GM23338 (cell line): ENCODE measurements around the gene NUP54. TPM values are rescaled to one million over a fixed set of nuclear protein-coding genes. Genes with fewer than 3 reads are reported as not detected.

Source experiments
- ATAC-seq: fragments of 200-7000 bp; cut with Tn5 transposase; 3 replicates; pipeline ENCODE4 v1.9.1; 2020
- DNase-seq: peaks from one replicate; pipeline ENCODE4 v3.0.0-alpha.2; 2015; ENCODE audit warnings: low spot score
- H2AFZ ChIP-seq: fragments of 200-600 bp; sonication (generic); 2 replicates; pipeline ENCODE4 v1.8.0; 2016; ENCODE audit warnings: antibody characterized with exemption, mild to moderate bottlenecking, moderate library complexity
- H3F3A ChIP-seq: fragments of 200-600 bp; sonication (generic); replicated peaks from 2 replicates; pipeline ENCODE4 v1.8.0; 2017; ENCODE audit warnings: antibody characterized with exemption, mixed run types, low read depth
- H3K27ac ChIP-seq: fragments of 200-600 bp; sonication (generic); 2 replicates; pipeline ENCODE4 v1.6.1; 2016; ENCODE audit warnings: low read depth
- H3K27me3 ChIP-seq: fragments of 200-600 bp; sonication (generic); 2 replicates; pipeline ENCODE4 v1.8.0; 2016; ENCODE audit warnings: mild to moderate bottlenecking, mixed run types, moderate library complexity; ENCODE audit not compliant: insufficient read depth
- H3K36me3 ChIP-seq: fragments of 200-600 bp; sonication (generic); 2 replicates; pipeline ENCODE4 v1.8.0; 2016; ENCODE audit warnings: mild to moderate bottlenecking; ENCODE audit not compliant: insufficient read depth
- H3K4me1 ChIP-seq: fragments of 200-600 bp; sonication (generic); 2 replicates; pipeline ENCODE4 v1.8.0; 2016; ENCODE audit warnings: mild to moderate bottlenecking, moderate library complexity; ENCODE audit not compliant: insufficient read depth
- H3K4me2 ChIP-seq: fragments of 200-600 bp; sonication (generic); 2 replicates; pipeline ENCODE4 v1.7.1; 2017; ENCODE audit warnings: mixed run types
- H3K4me3 ChIP-seq: fragments of 200-600 bp; sonication (generic); 2 replicates; pipeline ENCODE4 v1.6.1; 2016; ENCODE audit warnings: mixed run types
- H3K79me2 ChIP-seq: fragments of 200-600 bp; sonication (generic); replicated peaks from 2 replicates; pipeline ENCODE4 v1.8.0; 2017; ENCODE audit warnings: mild to moderate bottlenecking; ENCODE audit not compliant: insufficient read depth
- H3K9me2 ChIP-seq: fragments of 200-600 bp; sonication (generic); 2 replicates; pipeline ENCODE4 v1.8.0; 2017; ENCODE audit not compliant: insufficient read depth
- H4K20me1 ChIP-seq: fragments of 200-600 bp; sonication (generic); replicated peaks from 2 replicates; pipeline ENCODE4 v1.8.0; 2017; ENCODE audit warnings: mild to moderate bottlenecking; ENCODE audit not compliant: insufficient read depth
- H3K27ac Mint-ChIP-seq: 2 replicates; pipeline ENCODE4 v1.8.0; 2020; ENCODE audit warnings: inconsistent platforms, mild to moderate bottlenecking, moderate library complexity, mixed read lengths
- H3K27me3 Mint-ChIP-seq: 3 replicates; pipeline ENCODE4 v1.8.0; 2022; ENCODE audit warnings: low read depth, mild to moderate bottlenecking, moderate library complexity, mixed read lengths, inconsistent platforms; ENCODE audit not compliant: insufficient read depth, poor library complexity
- H3K36me3 Mint-ChIP-seq: 3 replicates; pipeline ENCODE4 v1.8.0; 2021; ENCODE audit warnings: low read depth, mild to moderate bottlenecking, inconsistent platforms, moderate library complexity, mixed read lengths
- H3K4me1 Mint-ChIP-seq: 3 replicates; pipeline ENCODE4 v1.8.0; 2020; ENCODE audit warnings: mild to moderate bottlenecking, inconsistent platforms, mixed read lengths
- H3K4me3 Mint-ChIP-seq: 3 replicates; pipeline ENCODE4 v1.8.0; 2021; ENCODE audit warnings: moderate library complexity, mild to moderate bottlenecking, inconsistent platforms, mixed read lengths
- H3K9me3 Mint-ChIP-seq: 3 replicates; pipeline ENCODE4 v1.8.0; 2020; ENCODE audit warnings: moderate library complexity, mild to moderate bottlenecking, inconsistent platforms, mixed read lengths
- CREB1 ChIP-seq: fragments of 250-450 bp; sonication (Bioruptor Pico); IDR thresholded peaks from 2 replicates; pipeline ENCODE4 v1.5.0; 2020; ENCODE audit warnings: low read depth, mild to moderate bottlenecking, moderate library complexity
- EZH2 ChIP-seq: fragments of 200-600 bp; sonication (generic); IDR thresholded peaks from one replicate; pipeline ENCODE4 v1.8.0; 2017; ENCODE audit warnings: antibody characterized with exemption, mild to moderate bottlenecking, low read depth; ENCODE audit not compliant: unreplicated experiment
- JUNB ChIP-seq: IDR thresholded peaks from one replicate; pipeline ENCODE4 v1.6.1; 2016; ENCODE audit warnings: antibody characterized with exemption; ENCODE audit not compliant: unreplicated experiment
- POLR2AphosphoS5 ChIP-seq: IDR thresholded peaks from 2 replicates; pipeline ENCODE4 v1.6.1; 2016; ENCODE audit warnings: antibody characterized with exemption, low read depth
- STAT1 ChIP-seq: IDR thresholded peaks from one replicate; pipeline ENCODE4 v1.6.1; 2016; ENCODE audit warnings: antibody characterized with exemption; ENCODE audit not compliant: unreplicated experiment
- ZNF331 ChIP-seq: fragments of 250-450 bp; sonication (Bioruptor Pico); IDR thresholded peaks from 2 replicates; pipeline ENCODE4 v1.5.0; 2020; ENCODE audit warnings: low read depth, mild to moderate bottlenecking, moderate library complexity
- polyA plus RNA-seq: library from polyadenylated mRNA; unstranded; fragments of >200 nt; fragmentation: Nextera tagmentation; extraction: Ambion mirVana; gene quantifications from 2 replicates; pipeline ENCODE4 v1.2.1, GENCODE V29; 2016
- total RNA-seq: library from RNA; depleted of rRNA; stranded (reverse); fragments of >200 nt; shearing (Covaris generic); gene quantifications from 2 replicates; pipeline ENCODE4 v1.2.3, GENCODE V29; 2014
- TF ChIP-seq, protein P1 (sequence below), 2 experiments: fragments of 200-600 bp in 1 of 2; sonication (generic) in 1 of 2; conservative IDR thresholded peaks; 2 replicates each; pipeline versions ENCODE4 v1.5.1 to v1.6.1; 2016 to 2017; ENCODE audit warnings: antibody characterized with exemption in 2 of 2, low read depth in 2 of 2, mild to moderate bottlenecking in 2 of 2, moderate library complexity in 1 of 2
- TF ChIP-seq, protein P2 (sequence below): fragments of 250-450 bp; sonication (Bioruptor Pico); IDR thresholded peaks from 2 replicates; pipeline ENCODE4 v1.5.0; 2020; ENCODE audit warnings: mild to moderate bottlenecking, moderate library complexity

The NUP54 gene
- total and polyA plus RNA-seq, 2 experiments from 2014 or later = 97.8 to 118 TPM

DNA sequence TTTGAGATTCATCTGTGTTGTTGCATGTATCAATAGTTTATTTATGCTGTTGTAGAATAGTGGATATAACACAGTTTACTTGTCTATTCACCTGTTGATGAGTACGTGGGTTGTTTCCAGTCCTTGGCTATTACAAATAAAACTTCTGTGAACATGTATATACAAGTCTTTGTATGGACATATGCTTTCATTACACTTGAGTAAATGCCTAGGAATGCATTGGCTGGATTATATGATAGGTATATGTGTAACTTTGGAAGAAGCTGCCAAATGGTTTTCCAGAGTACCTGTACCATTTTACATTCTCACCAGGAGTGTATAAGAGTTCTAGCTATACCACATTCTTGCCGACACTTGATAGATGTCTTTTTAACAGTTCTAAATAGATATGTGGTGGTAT, 57.1 kb downstream of the NUP54 start:
- Mint-ChIP-seq H3K9me3 (no peaks in the 10 kb centered on the region; the same call in 2 of the 3 replicates), H3K27me3 (peaks cover 1% of the 10 kb centered on the region), H3K36me3 (no peaks in the 10 kb centered on the region), H3K4me1 (peaks cover 12% of the 10 kb centered on the region), H3K27ac (no peak overlapping the region), H3K4me3 (no peak overlapping the region)
- Histone ChIP-seq H3K27ac (no peak overlapping the region), H3K4me3 (no peak overlapping the region), H3K36me3 (no peaks in the 10 kb centered on the region), H3F3A (no peaks in the 10 kb centered on the region), H3K4me2 (no peak overlapping the region), H3K79me2 (no peaks in the 10 kb centered on the region), H3K27me3 (no peaks in the 10 kb centered on the region), H4K20me1 (no peaks in the 10 kb centered on the region), H3K9me2 (no peaks in the 10 kb centered on the region), H3K4me1 (peaks cover 7% of the 10 kb centered on the region; the same call in 1 of the 2 replicates), H2AFZ (no peak overlapping the region)
- DNase-seq = no peak
- ATAC-seq = no peak
- TF ChIP-seq STAT1 = no peak
- TF ChIP-seq, protein P1, sequence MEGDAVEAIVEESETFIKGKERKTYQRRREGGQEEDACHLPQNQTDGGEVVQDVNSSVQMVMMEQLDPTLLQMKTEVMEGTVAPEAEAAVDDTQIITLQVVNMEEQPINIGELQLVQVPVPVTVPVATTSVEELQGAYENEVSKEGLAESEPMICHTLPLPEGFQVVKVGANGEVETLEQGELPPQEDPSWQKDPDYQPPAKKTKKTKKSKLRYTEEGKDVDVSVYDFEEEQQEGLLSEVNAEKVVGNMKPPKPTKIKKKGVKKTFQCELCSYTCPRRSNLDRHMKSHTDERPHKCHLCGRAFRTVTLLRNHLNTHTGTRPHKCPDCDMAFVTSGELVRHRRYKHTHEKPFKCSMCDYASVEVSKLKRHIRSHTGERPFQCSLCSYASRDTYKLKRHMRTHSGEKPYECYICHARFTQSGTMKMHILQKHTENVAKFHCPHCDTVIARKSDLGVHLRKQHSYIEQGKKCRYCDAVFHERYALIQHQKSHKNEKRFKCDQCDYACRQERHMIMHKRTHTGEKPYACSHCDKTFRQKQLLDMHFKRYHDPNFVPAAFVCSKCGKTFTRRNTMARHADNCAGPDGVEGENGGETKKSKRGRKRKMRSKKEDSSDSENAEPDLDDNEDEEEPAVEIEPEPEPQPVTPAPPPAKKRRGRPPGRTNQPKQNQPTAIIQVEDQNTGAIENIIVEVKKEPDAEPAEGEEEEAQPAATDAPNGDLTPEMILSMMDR (conservative IDR thresholded peaks at IDR 0.05; ENCODE audit: low read depth in 2 of 2) = no peak
- no peak for TF ChIP-seq POLR2AphosphoS5
- TF ChIP-seq EZH2 = no peak

DNA sequence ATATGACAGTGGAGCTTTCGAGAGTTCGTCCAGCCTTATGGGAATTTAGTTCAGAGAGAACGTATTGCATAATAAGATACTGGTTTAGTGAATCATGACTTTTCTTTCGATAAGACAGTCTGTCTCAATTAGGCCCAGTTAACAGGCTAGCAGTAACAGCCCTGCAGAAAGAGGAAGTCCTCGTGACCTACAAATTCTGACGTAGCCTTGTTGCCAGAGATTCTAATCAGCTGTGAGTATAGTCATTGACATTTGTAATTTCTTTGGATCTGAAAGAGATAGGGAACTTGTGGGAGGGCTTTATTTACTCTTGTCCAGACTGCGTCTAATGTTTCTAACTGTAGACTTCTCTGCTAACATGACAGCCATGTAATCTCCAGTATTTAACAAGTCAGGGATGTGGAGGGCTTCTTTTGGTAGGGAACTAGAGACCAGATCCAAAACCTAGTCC, 57.9 kb downstream of the NUP54 start:
- Histone ChIP-seq H3F3A (no peaks in the 10 kb centered on the region), H3K4me1 (no peaks in the 10 kb centered on the region; the same call in 1 of the 2 replicates), H3K27me3 (no peaks in the 10 kb centered on the region), H4K20me1 (no peaks in the 10 kb centered on the region), H3K9me2 (no peaks in the 10 kb centered on the region), H3K4me3 (no peak overlapping the region), H3K27ac (no peak overlapping the region), H2AFZ (no peak overlapping the region), H3K36me3 (no peaks in the 10 kb centered on the region), H3K79me2 (no peaks in the 10 kb centered on the region), H3K4me2 (no peak overlapping the region)
- no peak for DNase-seq
- peaks cover 1% of the 10 kb centered on the region for H3K27me3 Mint-ChIP-seq
- H3K4me3 Mint-ChIP-seq = no peak overlapping the region
- no peaks in the 10 kb centered on the region for H3K36me3 Mint-ChIP-seq
- ATAC-seq = no peak
- peaks cover 6% of the 10 kb centered on the region for H3K4me1 Mint-ChIP-seq
- no peak overlapping the region for H3K27ac Mint-ChIP-seq
- no peaks in the 10 kb centered on the region; the same call in 2 of the 3 replicates for H3K9me3 Mint-ChIP-seq
- TF ChIP-seq, protein P2, sequence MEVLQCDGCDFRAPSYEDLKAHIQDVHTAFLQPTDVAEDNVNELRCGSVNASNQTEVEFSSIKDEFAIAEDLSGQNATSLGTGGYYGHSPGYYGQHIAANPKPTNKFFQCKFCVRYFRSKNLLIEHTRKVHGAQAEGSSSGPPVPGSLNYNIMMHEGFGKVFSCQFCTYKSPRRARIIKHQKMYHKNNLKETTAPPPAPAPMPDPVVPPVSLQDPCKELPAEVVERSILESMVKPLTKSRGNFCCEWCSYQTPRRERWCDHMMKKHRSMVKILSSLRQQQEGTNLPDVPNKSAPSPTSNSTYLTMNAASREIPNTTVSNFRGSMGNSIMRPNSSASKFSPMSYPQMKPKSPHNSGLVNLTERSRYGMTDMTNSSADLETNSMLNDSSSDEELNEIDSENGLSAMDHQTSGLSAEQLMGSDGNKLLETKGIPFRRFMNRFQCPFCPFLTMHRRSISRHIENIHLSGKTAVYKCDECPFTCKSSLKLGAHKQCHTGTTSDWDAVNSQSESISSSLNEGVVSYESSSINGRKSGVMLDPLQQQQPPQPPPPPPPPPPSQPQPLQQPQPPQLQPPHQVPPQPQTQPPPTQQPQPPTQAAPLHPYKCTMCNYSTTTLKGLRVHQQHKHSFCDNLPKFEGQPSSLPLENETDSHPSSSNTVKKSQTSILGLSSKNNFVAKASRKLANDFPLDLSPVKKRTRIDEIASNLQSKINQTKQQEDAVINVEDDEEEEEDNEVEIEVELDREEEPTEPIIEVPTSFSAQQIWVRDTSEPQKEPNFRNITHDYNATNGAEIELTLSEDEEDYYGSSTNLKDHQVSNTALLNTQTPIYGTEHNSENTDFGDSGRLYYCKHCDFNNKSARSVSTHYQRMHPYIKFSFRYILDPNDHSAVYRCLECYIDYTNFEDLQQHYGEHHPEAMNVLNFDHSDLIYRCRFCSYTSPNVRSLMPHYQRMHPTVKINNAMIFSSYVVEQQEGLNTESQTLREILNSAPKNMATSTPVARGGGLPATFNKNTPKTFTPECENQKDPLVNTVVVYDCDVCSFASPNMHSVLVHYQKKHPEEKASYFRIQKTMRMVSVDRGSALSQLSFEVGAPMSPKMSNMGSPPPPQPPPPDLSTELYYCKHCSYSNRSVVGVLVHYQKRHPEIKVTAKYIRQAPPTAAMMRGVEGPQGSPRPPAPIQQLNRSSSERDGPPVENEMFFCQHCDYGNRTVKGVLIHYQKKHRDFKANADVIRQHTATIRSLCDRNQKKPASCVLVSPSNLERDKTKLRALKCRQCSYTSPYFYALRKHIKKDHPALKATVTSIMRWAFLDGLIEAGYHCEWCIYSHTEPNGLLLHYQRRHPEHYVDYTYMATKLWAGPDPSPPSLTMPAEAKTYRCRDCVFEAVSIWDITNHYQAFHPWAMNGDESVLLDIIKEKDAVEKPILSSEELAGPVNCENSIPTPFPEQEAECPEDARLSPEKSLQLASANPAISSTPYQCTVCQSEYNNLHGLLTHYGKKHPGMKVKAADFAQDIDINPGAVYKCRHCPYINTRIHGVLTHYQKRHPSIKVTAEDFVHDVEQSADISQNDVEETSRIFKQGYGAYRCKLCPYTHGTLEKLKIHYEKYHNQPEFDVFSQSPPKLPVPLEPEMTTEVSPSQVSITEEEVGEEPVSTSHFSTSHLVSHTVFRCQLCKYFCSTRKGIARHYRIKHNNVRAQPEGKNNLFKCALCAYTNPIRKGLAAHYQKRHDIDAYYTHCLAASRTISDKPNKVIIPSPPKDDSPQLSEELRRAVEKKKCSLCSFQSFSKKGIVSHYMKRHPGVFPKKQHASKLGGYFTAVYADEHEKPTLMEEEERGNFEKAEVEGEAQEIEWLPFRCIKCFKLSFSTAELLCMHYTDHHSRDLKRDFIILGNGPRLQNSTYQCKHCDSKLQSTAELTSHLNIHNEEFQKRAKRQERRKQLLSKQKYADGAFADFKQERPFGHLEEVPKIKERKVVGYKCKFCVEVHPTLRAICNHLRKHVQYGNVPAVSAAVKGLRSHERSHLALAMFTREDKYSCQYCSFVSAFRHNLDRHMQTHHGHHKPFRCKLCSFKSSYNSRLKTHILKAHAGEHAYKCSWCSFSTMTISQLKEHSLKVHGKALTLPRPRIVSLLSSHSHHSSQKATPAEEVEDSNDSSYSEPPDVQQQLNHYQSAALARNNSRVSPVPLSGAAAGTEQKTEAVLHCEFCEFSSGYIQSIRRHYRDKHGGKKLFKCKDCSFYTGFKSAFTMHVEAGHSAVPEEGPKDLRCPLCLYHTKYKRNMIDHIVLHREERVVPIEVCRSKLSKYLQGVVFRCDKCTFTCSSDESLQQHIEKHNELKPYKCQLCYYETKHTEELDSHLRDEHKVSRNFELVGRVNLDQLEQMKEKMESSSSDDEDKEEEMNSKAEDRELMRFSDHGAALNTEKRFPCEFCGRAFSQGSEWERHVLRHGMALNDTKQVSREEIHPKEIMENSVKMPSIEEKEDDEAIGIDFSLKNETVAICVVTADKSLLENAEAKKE (CRISPR knock-in tag) = no peak
- TF ChIP-seq CREB1 (CRISPR knock-in tag) (no peak), STAT1 (no peak), ZNF331 (CRISPR knock-in tag) (no peak), POLR2AphosphoS5 (no peak), JUNB (no peak), EZH2 (no peak)
- TF ChIP-seq, protein P1 (conservative IDR thresholded peaks at IDR 0.05; ENCODE audit: low read depth in 2 of 2) = no peak
